OCI-M1 (cell line): ENCODE results near the gene GXYLT2.

Source experiments
- DNase-seq: peaks from one replicate; lab custom pipeline; 2025; lab: John Stamatoyannopoulos, UW

Gene GXYLT2

DNA sequence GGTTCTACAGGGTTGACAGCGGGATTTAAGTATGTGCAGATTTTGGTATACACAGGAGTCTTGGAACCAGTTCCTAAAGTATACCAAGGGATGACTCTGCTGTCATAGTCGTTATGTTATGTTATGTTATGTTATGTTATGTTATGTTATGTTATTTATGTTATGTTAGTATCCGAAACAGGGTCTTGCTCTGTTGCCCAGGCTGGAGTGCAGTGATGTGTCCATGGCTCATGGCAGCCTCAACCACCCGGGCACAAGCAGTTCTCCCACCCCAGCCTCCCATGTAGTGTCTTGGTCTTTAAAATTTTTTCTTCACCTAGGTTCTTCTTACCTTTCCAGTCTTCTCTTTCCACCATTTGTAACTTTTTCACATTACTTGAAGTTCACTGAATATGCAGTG, 130.5 kb downstream of the GXYLT2 start:
- no peak for DNase-seq

DNA sequence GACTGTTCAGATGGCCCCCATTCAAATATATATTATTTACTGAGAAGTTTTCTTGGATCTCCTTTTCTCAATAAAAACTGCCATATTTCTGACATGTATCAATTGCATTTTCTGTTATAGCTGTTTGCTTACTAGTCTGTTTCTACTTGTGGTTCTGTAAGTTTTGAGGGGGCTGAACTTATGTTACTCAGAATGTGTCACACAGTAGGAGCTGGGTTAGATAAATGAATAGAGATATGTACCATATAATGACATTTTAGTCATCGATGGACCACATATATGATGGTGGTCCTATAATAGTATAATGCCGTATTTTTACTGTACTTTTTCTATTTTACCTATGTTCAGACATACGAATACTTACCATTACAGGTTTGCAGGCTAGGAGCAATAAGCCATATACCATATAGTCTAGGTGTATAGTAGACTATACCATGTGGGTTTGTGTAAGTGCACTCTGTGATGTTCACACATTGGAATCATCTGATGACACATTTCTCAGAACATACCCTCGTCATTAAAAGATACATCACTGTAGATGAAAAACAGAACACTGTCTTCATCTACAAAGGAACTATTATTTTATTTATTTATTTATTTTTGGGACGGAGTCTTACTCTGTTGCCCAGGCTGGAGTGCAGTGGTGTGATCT, 131.1 kb downstream of the GXYLT2 start:
- DNase-seq = no peak

DNA sequence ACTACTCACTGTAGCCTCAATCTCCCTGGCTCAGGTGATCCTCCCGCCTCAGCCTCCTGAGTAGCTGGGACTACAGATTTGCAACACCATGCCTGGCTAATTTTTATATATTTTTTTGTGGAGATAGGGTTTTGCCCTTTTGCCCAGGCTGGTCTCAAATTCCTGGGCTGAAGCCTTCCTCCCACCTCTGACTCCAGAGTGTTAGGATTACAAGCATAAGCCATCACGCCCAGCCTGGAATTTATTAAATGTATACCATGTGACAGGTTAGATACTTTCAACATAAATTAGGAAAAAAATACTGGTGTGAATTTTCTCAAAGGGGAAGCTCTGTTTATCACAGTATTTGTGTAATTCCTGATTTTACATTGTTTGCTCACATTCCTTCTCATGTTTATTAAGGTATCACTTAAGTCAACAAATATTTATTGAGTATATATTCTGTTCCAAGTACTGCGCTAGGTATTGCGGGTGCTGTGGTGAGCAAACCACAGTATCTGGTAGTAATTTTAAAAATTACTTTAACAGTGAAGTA, 133.5 kb downstream of the GXYLT2 start:
- DNase-seq = no peak

DNA sequence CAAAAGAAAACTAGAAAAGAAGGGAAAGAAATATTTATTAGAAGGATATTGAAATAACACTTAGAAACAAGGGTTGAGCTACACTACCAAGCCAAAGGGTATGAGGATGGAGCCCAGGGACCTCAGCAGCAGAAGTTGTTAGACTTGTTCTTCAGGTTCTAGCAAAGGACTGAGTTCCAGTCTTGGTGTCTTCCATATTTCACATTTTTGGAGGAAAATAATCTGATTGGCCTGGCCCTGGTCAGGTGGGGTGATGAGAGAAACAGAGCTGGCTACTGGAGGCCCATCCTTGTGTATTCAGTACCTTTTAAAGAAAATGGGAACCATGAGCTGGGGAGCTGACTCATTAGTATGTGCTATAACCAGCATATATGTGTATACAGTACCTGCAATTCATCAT, 137.0 kb downstream of the GXYLT2 start:
- DNase-seq = no peak

DNA sequence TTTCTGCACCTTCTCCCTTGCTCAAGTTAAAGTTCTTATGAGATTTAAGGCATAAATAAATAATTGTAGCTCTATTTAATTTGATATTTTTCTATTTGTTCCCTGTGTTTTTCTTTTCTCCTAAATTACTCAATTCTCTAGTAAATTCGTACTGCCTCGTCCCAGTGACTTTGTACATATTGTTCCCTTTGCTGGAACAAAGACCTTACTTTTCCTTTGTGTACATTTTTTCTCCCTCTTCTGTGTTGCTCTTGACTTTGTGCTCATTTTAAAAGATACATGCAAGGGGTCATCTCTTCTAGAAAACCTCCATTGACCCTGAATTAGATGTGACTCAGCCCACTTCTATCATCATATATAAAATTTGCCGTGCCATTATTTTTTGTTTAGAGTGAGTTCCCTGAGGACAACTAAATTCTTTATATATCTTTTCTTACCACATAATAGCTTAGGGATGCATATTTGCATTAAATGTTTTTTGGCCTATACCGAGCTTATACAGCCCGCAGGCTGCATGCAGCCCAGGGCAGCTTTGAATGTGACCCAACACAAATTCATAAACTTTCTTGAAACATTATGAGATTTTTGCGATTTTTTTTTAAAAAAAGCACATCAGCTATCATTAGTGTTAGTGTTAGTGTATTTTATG, 138.4 kb downstream of the GXYLT2 start:
- DNase-seq = no peak
